Mucosa of descending colon (tissue), 3 donors: ENCODE results near the gene CD80. TPM values are rescaled to one million over a fixed set of nuclear protein-coding genes. Genes with fewer than 3 reads are reported as not detected.

ENCODE experiments used
- ATAC-seq: fragments of 200-7000 bp; cut with Tn5 transposase; one replicate; pipeline ENCODE4 v1.9.1; 2020; ENCODE audit warnings: mild to moderate bottlenecking, moderate library complexity
- DNase-seq, 3 donors: peaks; one replicate each; pipeline ENCODE4 v3.0.0-alpha.2; 2020
- H3K36me3 ChIP-seq: fragments of 200-600 bp; one replicate; pipeline ENCODE4 v1.8.0; 2021; ENCODE audit warnings: low read depth, mild to moderate bottlenecking
- H3K4me1 ChIP-seq: fragments of 200-600 bp; one replicate; pipeline ENCODE4 v1.8.0; 2021; ENCODE audit warnings: low read depth, mild to moderate bottlenecking
- H3K4me3 ChIP-seq: fragments of 200-600 bp; one replicate; pipeline ENCODE4 v1.8.0; 2021; ENCODE audit warnings: mild to moderate bottlenecking
- H3K9me3 ChIP-seq: fragments of 200-600 bp; one replicate; pipeline ENCODE4 v1.8.0; 2021; ENCODE audit warnings: mild to moderate bottlenecking
- intact Hi-C, 2 donors: fragments of 100-400 bp; cut with DNase I in 1 of 2; cut with micrococcal nuclease in 1 of 2; formaldehyde crosslinking; loops; one replicate each; pipeline versions ENCODE4 v1.11.0 to v1.11.1; 2022; cut with DNase I, micrococcal nuclease
- total RNA-seq, 3 donors: library from RNA; stranded (reverse); fragmentation: NEBNext Ultra II Directional in 2 of 3; extraction: Animal tissue kit (Norgen Biotek cat#: 25700) in 2 of 3; gene quantifications; one replicate each; pipeline versions ENCODE4 v1.2.1 to v1.2.4, GENCODE V29; 2021 to 2023
- TF ChIP-seq, protein P1 (sequence below): fragments of 200-600 bp; IDR thresholded peaks from one replicate; pipeline ENCODE4 v1.8.0; 2022; ENCODE audit warnings: antibody characterized with exemption, mild to moderate bottlenecking
- donor health status: DM: no; HTN: no; CAD: no; lungs with moderate emphysema.
- donor health status: DM: no; HTN: no; CAD: no.
- donor health status: DM: no; HTN: yes; CAD: no.

Gene CD80
- total RNA-seq, 3 donors from 2014 or later: 0.41 to 1.0 (median 0.58) TPM

- DNase-seq (peak in 1 of 3 donors; percentile 14), ATAC-seq (peak; percentile 55)
- intact Hi-C loops: no loop called here
- no peaks in the 10 kb centered on the region for H3K9me3 ChIP-seq
- TF ChIP-seq, protein P1, sequence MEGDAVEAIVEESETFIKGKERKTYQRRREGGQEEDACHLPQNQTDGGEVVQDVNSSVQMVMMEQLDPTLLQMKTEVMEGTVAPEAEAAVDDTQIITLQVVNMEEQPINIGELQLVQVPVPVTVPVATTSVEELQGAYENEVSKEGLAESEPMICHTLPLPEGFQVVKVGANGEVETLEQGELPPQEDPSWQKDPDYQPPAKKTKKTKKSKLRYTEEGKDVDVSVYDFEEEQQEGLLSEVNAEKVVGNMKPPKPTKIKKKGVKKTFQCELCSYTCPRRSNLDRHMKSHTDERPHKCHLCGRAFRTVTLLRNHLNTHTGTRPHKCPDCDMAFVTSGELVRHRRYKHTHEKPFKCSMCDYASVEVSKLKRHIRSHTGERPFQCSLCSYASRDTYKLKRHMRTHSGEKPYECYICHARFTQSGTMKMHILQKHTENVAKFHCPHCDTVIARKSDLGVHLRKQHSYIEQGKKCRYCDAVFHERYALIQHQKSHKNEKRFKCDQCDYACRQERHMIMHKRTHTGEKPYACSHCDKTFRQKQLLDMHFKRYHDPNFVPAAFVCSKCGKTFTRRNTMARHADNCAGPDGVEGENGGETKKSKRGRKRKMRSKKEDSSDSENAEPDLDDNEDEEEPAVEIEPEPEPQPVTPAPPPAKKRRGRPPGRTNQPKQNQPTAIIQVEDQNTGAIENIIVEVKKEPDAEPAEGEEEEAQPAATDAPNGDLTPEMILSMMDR: no peak
- H3K4me3 ChIP-seq: no peak overlapping the region
- peaks cover 5% of the 10 kb centered on the region for H3K4me1 ChIP-seq
- H3K36me3 ChIP-seq: no peaks in the 10 kb centered on the region
These were observed 41.3 kb upstream of the CD80 start for GRCh38 chr3:119600732-119601131.

- TF ChIP-seq, protein P1: no peak
- ATAC-seq: no peak
- Histone ChIP-seq H3K4me3 (no peak overlapping the region), H3K9me3 (no peaks in the 10 kb centered on the region), H3K36me3 (no peaks in the 10 kb centered on the region), H3K4me1 (peaks cover 5% of the 10 kb centered on the region)
- intact Hi-C loops: no loop called here
- no peak for DNase-seq
These were observed 40.3 kb upstream of the CD80 start for GRCh38 chr3:119599558-119600174.

DNA sequence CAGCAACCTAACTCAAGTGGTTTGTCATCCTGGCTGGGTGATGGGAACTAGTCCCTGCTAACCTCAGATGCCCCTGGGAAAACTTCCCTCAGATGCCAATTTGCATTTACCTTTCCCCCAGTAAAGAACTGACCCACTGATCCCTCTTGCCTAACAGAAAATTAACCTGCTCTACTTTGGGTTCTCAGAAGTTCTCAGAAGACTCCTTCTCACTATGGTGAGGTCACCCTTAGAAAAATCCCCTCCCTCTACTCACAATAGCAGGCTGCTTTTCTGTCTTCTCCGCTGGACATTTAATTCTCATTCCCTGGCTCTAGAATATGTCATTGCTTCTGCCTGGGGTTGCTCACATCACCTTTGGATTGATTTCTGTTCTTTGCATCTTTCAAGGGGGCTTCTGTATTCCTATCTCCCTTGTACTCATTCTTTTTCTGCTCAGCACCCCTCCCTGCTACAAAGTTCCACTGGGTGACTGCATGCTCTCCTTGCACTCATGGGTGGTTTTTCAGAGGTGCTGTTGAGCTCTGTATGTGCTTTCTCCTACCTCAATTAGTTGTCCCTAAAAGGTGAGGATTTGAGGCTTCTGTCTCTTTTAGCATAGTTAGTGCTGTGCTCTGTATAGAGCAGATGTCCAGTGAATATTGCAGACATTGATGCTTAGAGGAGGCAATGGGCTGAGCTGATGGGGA lies 39.1 kb upstream of the CD80 start:
- ATAC-seq: no peak
- Histone ChIP-seq H3K36me3 (no peaks in the 10 kb centered on the region), H3K4me1 (peaks cover 5% of the 10 kb centered on the region), H3K4me3 (no peak overlapping the region), H3K9me3 (no peaks in the 10 kb centered on the region)
- DNase-seq: no peak
- TF ChIP-seq, protein P1: no peak
- intact Hi-C loops: no loop called here

- no peaks in the 10 kb centered on the region for H3K9me3 ChIP-seq
- H3K4me3 ChIP-seq: no peak within 1 kb of the TSS
- TF ChIP-seq, protein P1: no peak
- intact Hi-C loops: no loop called here
- ATAC-seq: peak; percentile 62
- H3K4me1 ChIP-seq: peaks cover 5% of the 10 kb centered on the region
- peak in 1 of 3 donors; percentile 19 for DNase-seq
- H3K36me3 ChIP-seq: no peaks in the 10 kb centered on the region
These were observed 38.3 kb upstream of the CD80 start, which contains the start of gene PLA1A for GRCh38 chr3:119597548-119598288. Gene PLA1A, plus strand, starts transcription at chr3:119597885. Its CDS starts 29 bp downstream, at chr3:119597914.

GRCh38 chr3:119596398-119596797 lies 37.0 kb upstream of the CD80 start:
- ATAC-seq (peak; percentile 30), DNase-seq (no peak)
- H3K4me3 ChIP-seq: no peak overlapping the region
- H3K9me3 ChIP-seq: no peaks in the 10 kb centered on the region
- intact Hi-C loops: no loop called here
- H3K4me1 ChIP-seq: peaks cover 5% of the 10 kb centered on the region
- no peaks in the 10 kb centered on the region for H3K36me3 ChIP-seq
- TF ChIP-seq, protein P1: no peak
